ENCODE measurements around the gene PROK2.

GRCh38 chr3:71726146-71726545, 58.8 kb downstream of the PROK2 start:
- TF ChIP-seq POLR2A (IDR thresholded peaks at IDR 0.05) (no peak), CTCF (IDR thresholded peaks at IDR 0.05) (no peak)

All from right lobe of liver (tissue), 4 donors.